Hepatocyte (in vitro differentiated cells): Measurements from ENCODE around the gene STAMBP.

Experiments used
- EZH2 ChIP-seq: fragments of 200-600 bp; sonication (generic); IDR thresholded peaks from 2 replicates; pipeline ENCODE4 v1.6.1; 2016; ENCODE audit warnings: antibody characterized with exemption, mild to moderate bottlenecking, borderline replicate concordance
- TF ChIP-seq, protein P1 (sequence below): fragments of 200-600 bp; sonication (generic); IDR thresholded peaks from 2 replicates; pipeline ENCODE4 v1.5.1; 2016; ENCODE audit warnings: antibody characterized with exemption, mild to moderate bottlenecking; ENCODE audit not compliant: poor library complexity

DNA sequence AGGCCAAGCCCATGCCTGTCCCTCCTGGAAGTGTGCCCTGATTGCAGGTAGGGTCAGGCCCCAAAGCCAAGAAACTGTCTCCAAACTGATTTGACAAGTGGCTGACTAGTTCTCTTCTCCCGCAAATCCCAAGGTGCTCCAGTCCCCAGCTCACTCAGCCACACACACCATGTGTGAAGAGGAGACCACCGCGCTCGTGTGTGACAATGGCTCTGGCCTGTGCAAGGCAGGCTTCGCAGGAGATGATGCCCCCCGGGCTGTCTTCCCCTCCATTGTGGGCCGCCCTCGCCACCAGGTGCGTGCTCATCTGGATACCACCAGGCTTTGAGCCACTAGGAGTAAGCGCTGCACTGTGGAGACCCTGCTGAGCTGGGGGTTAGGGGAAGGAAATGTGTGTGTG, 72.4 kb downstream of the STAMBP start:
- TF ChIP-seq, protein P1, sequence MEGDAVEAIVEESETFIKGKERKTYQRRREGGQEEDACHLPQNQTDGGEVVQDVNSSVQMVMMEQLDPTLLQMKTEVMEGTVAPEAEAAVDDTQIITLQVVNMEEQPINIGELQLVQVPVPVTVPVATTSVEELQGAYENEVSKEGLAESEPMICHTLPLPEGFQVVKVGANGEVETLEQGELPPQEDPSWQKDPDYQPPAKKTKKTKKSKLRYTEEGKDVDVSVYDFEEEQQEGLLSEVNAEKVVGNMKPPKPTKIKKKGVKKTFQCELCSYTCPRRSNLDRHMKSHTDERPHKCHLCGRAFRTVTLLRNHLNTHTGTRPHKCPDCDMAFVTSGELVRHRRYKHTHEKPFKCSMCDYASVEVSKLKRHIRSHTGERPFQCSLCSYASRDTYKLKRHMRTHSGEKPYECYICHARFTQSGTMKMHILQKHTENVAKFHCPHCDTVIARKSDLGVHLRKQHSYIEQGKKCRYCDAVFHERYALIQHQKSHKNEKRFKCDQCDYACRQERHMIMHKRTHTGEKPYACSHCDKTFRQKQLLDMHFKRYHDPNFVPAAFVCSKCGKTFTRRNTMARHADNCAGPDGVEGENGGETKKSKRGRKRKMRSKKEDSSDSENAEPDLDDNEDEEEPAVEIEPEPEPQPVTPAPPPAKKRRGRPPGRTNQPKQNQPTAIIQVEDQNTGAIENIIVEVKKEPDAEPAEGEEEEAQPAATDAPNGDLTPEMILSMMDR: no peak
- no peak for TF ChIP-seq EZH2
